H1 (cell line): ENCODE results near the gene TMEM237. TPM values are rescaled to one million over a fixed set of nuclear protein-coding genes. Genes with fewer than 3 reads are reported as not detected.

Source experiments
- CTCF ChIA-PET: fragments of 300-600 bp; sonication (Branson Sonifier 250); formaldehyde crosslinking; loops from one replicate; lab custom pipeline; 2021; ENCODE audit not compliant: partially characterized antibody; lab: Charles Lee
- POLR2A ChIA-PET: fragments of 300-600 bp; sonication (Branson Sonifier 250); formaldehyde crosslinking; loops from one replicate; lab custom pipeline; 2021; ENCODE audit warnings: inconsistent platforms; ENCODE audit not compliant: partially characterized antibody; lab: Charles Lee
- DNase-seq, 2 experiments: peaks; one replicate each; pipeline versions ENCODE4 v3.0.0 to v3.0.0-alpha.2; 2010 to 2022; ENCODE audit warnings: low spot score in 2 of 2, low read depth in 1 of 2, mixed read lengths in 1 of 2
- FAIRE-seq: peaks from 2 replicates; lab custom pipeline; 2011; peaks lifted over from hg19 to GRCh38; lab: Jason Lieb, UNC
- H2AFZ ChIP-seq: 2 replicates; pipeline ENCODE4 v1.8.1; 2012; ENCODE audit warnings: low read length, inconsistent platforms
- H2AK5ac ChIP-seq: 2 replicates; pipeline ENCODE4 v1.6.1; 2013; ENCODE audit warnings: low read depth, low read length
- H2BK120ac ChIP-seq: replicated peaks from 2 replicates; pipeline ENCODE3; 2013; ENCODE audit warnings: low read depth, low read length, inconsistent platforms
- H2BK12ac ChIP-seq: 2 replicates; pipeline ENCODE4 v1.6.1; 2013; ENCODE audit warnings: low read depth, low read length
- H2BK15ac ChIP-seq: 2 replicates; pipeline ENCODE4 v1.6.1; 2013; ENCODE audit warnings: low read length
- H2BK20ac ChIP-seq: 2 replicates; pipeline ENCODE4 v1.6.1; 2013; ENCODE audit warnings: low read length
- H2BK5ac ChIP-seq: 2 replicates; pipeline ENCODE4 v1.6.1; 2013; ENCODE audit warnings: low read depth, low read length
- H3K14ac ChIP-seq: 2 replicates; pipeline ENCODE4 v1.6.1; 2013; ENCODE audit warnings: inconsistent platforms; ENCODE audit not compliant: insufficient read length
- H3K18ac ChIP-seq: 2 replicates; pipeline ENCODE4 v1.6.1; 2013; ENCODE audit warnings: low read length; ENCODE audit errors: extremely low read depth
- H3K23ac ChIP-seq: 2 replicates; pipeline ENCODE4 v1.6.1; 2013; ENCODE audit warnings: inconsistent platforms; ENCODE audit not compliant: insufficient read length
- H3K23me2 ChIP-seq: 2 replicates; pipeline ENCODE4 v1.6.1; 2013; ENCODE audit warnings: low read depth, low read length
- H3K27ac ChIP-seq: 2 replicates; pipeline ENCODE4 v1.6.1; 2011; ENCODE audit warnings: low read depth, low read length, inconsistent platforms
- H3K27me3 ChIP-seq, 4 experiments: replicated peaks in 1 of 4; 1 replicate in 1 of 4; 2 replicates in 3 of 4; pipeline versions ENCODE4 v1.6.1 to v1.8.1; 2011 to 2013; ENCODE audit warnings: low read length in 3 of 4, mild to moderate bottlenecking in 3 of 4, inconsistent platforms in 2 of 4, mixed read lengths in 2 of 4, moderate library complexity in 1 of 4; ENCODE audit not compliant: control insufficient read depth in 3 of 4, insufficient read depth in 3 of 4; ENCODE audit errors: extremely low read depth in 1 of 4
- H3K36me3 ChIP-seq, 4 experiments: 2 replicates each; pipeline versions ENCODE4 v1.6.1 to v1.8.1; 2011 to 2013; ENCODE audit warnings: mild to moderate bottlenecking in 4 of 4, low read length in 3 of 4, moderate library complexity in 2 of 4, control low read depth in 1 of 4, inconsistent platforms in 1 of 4; ENCODE audit not compliant: insufficient read depth in 4 of 4, control insufficient read depth in 2 of 4
- H3K4ac ChIP-seq: replicated peaks from 2 replicates; pipeline ENCODE3; 2013; ENCODE audit warnings: low read length, low read depth, mixed read lengths, inconsistent platforms; ENCODE audit not compliant: insufficient read length
- H3K4me1 ChIP-seq, 4 experiments: replicated peaks in 1 of 4; 1 replicate in 1 of 4; 2 replicates in 3 of 4; pipeline versions ENCODE4 v1.6.1 to v1.8.1; 2011 to 2013; ENCODE audit warnings: low read length in 3 of 4, inconsistent platforms in 2 of 4, mixed read lengths in 1 of 4; ENCODE audit not compliant: insufficient read depth in 4 of 4, control insufficient read depth in 3 of 4
- H3K4me2 ChIP-seq, 2 experiments: 2 replicates each; pipeline versions ENCODE4 v1.6.1 to v1.8.1; 2011 to 2013; ENCODE audit warnings: low read depth in 2 of 2, low read length in 2 of 2, control low read depth in 1 of 2, inconsistent platforms in 1 of 2, mild to moderate bottlenecking in 1 of 2; ENCODE audit not compliant: insufficient read depth in 1 of 2
- H3K4me3 ChIP-seq, 4 experiments: fragments of 200-600, 300-600 bp in 1 of 4; sonication (generic), shearing (Covaris generic), sonication (Bioruptor Twin) in 1 of 4; 2 replicates each; pipeline versions ENCODE4 v1.5.1 to v1.8.1; 2011 to 2016; ENCODE audit warnings: low read length in 4 of 4, low read depth in 3 of 4, control low read depth in 2 of 4, inconsistent platforms in 2 of 4, mild to moderate bottlenecking in 2 of 4, mixed read lengths in 1 of 4, moderate library complexity in 1 of 4; ENCODE audit not compliant: insufficient read depth in 2 of 4; ENCODE audit errors: extremely low read depth in 1 of 4
- H3K56ac ChIP-seq: replicated peaks from 2 replicates; pipeline ENCODE3; 2013; ENCODE audit warnings: low read depth, mild to moderate bottlenecking, mixed read lengths, low read length, inconsistent platforms; ENCODE audit not compliant: insufficient read length
- H3K79me1 ChIP-seq: 2 replicates; pipeline ENCODE4 v1.6.1; 2013; ENCODE audit warnings: low read depth, low read length, control low read depth
- H3K79me2 ChIP-seq, 2 experiments: 2 replicates each; pipeline versions ENCODE4 v1.6.1 to v1.8.1; 2012 to 2013; ENCODE audit warnings: low read length in 2 of 2, mild to moderate bottlenecking in 2 of 2, inconsistent platforms in 1 of 2; ENCODE audit not compliant: insufficient read depth in 2 of 2, control insufficient read depth in 1 of 2
- H3K9ac ChIP-seq, 4 experiments: replicated peaks in 1 of 4; 1 replicate in 1 of 4; 2 replicates in 3 of 4; pipeline versions ENCODE4 v1.6.1 to v1.8.1; 2011 to 2013; ENCODE audit warnings: low read depth in 3 of 4, low read length in 3 of 4, control low read depth in 2 of 4, mild to moderate bottlenecking in 2 of 4, moderate library complexity in 2 of 4, inconsistent platforms in 1 of 4; ENCODE audit errors: extremely low read depth in 1 of 4
- H3K9me3 ChIP-seq, 2 experiments: 2 replicates each; pipeline versions ENCODE4 v1.6.1 to v1.8.1; 2012 to 2013; ENCODE audit warnings: mild to moderate bottlenecking in 2 of 2, moderate library complexity in 2 of 2, control low read depth in 1 of 2, inconsistent platforms in 1 of 2, low read depth in 1 of 2, low read length in 1 of 2, mixed read lengths in 1 of 2; ENCODE audit not compliant: insufficient read depth in 2 of 2
- H4K20me1 ChIP-seq, 2 experiments: replicated peaks in 1 of 2; 2 replicates each; pipeline versions ENCODE3 to v1.8.1; 2011 to 2013; ENCODE audit warnings: inconsistent platforms in 2 of 2, low read length in 2 of 2, mild to moderate bottlenecking in 1 of 2; ENCODE audit not compliant: insufficient read depth in 2 of 2, control insufficient read depth in 1 of 2
- H4K5ac ChIP-seq: 2 replicates; pipeline ENCODE4 v1.6.1; 2013; ENCODE audit warnings: low read length, low read depth, mixed read lengths, inconsistent platforms; ENCODE audit not compliant: insufficient read length
- H4K8ac ChIP-seq: 2 replicates; pipeline ENCODE4 v1.8.0; 2013; ENCODE audit warnings: mild to moderate bottlenecking, moderate library complexity, low read length, inconsistent platforms; ENCODE audit not compliant: insufficient read depth; ENCODE audit errors: extremely low read depth
- H4K91ac ChIP-seq: replicated peaks from 2 replicates; pipeline ENCODE3; 2013; ENCODE audit warnings: low read length, mixed read lengths, inconsistent platforms; ENCODE audit not compliant: insufficient read length
- ATF2 ChIP-seq: IDR thresholded peaks from 2 replicates; pipeline ENCODE4 v1.6.1; 2012; ENCODE audit warnings: low read length, inconsistent platforms
- CBX5 ChIP-seq: fragments of 300-800, 300-1000 bp; sonication (generic); IDR thresholded peaks from 2 replicates; pipeline ENCODE4 v1.7.1; 2016; ENCODE audit warnings: antibody characterized with exemption, low read length, low read depth
- CTBP2 ChIP-seq: IDR thresholded peaks from 2 replicates; pipeline ENCODE4 v1.7.0; 2011; ENCODE audit warnings: borderline replicate concordance, mild to moderate bottlenecking, moderate library complexity, mixed read lengths, low read length; ENCODE audit not compliant: insufficient read depth, insufficient read length
- KDM4A ChIP-seq: IDR thresholded peaks from one replicate; pipeline ENCODE4 v1.7.1; 2012; ENCODE audit warnings: low read depth, mild to moderate bottlenecking, moderate library complexity, low read length, inconsistent platforms; ENCODE audit not compliant: severe bottlenecking
- MAFK ChIP-seq: IDR thresholded peaks from 2 replicates; pipeline ENCODE4 v1.6.1; 2012; ENCODE audit warnings: low read depth, mild to moderate bottlenecking, improper control_type of control experiment, low read length
- RAD21 ChIP-seq, 2 experiments: IDR thresholded peaks in 1 of 2; conservative IDR thresholded peaks in 1 of 2; 2 replicates each; pipeline ENCODE4 v1.6.1; 2011; ENCODE audit warnings: low read depth in 2 of 2, low read length in 2 of 2, improper control_type of control experiment in 1 of 2, inconsistent platforms in 1 of 2, mild to moderate bottlenecking in 1 of 2, moderate library complexity in 1 of 2
- SIN3A ChIP-seq, 2 experiments: IDR thresholded peaks in 1 of 2; conservative IDR thresholded peaks in 1 of 2; 2 replicates each; pipeline ENCODE4 v1.6.1; 2011 to 2012; ENCODE audit warnings: low read length in 2 of 2, improper control_type of control experiment in 1 of 2, low read depth in 1 of 2, mild to moderate bottlenecking in 1 of 2
- SP2 ChIP-seq: IDR thresholded peaks from 2 replicates; pipeline ENCODE4 v1.6.1; 2012; ENCODE audit warnings: mild to moderate bottlenecking, low read length, inconsistent platforms
- SP4 ChIP-seq: IDR thresholded peaks from 2 replicates; pipeline ENCODE4 v1.6.1; 2012; ENCODE audit warnings: low read length, inconsistent platforms
- SUZ12 ChIP-seq: fragments of 200-600 bp; sonication (generic); IDR thresholded peaks from 2 replicates; pipeline ENCODE4 v1.6.1; 2012; ENCODE audit warnings: mild to moderate bottlenecking, inconsistent platforms, low read length, moderate library complexity, mixed read lengths
- ZNF274 ChIP-seq: IDR thresholded peaks from 2 replicates; pipeline ENCODE4 v1.7.0; 2012; ENCODE audit warnings: low read length, borderline replicate concordance; ENCODE audit errors: extremely low read depth
- WGBS, 2 experiments: shearing (Covaris generic) in 1 of 2; methylation state at CpG; one replicate each; pipeline versions ENCODE4 v1.1.6 to v1.1.7; 2013 to 2015; ENCODE audit warnings: low lambda C conversion rate in 2 of 2, mixed read lengths in 2 of 2, inconsistent platforms in 1 of 2, low coverage in 1 of 2, missing lambda C conversion rate in 1 of 2; ENCODE audit not compliant: insufficient replicate concordance in 2 of 2, insufficient coverage in 1 of 2, insufficient read length in 1 of 2; ENCODE audit errors: extremely low coverage in 1 of 2, missing lambda C conversion rate in 1 of 2; 5-methylcytosine and 5-hydroxymethylcytosine counted together
- polyA plus RNA-seq, 7 experiments: library from polyadenylated mRNA; depleted of rRNA in 3 of 7; stranded (reverse) in 5 of 7; unstranded in 2 of 7; fragments of >200 nt in 5 of 7; fragments of 200-250 nt in 2 of 7; gene quantifications; 1 replicate in 5 of 7; 2 replicates in 1 of 7; 4 replicates in 1 of 7; pipeline versions ENCODE4 v1.2.1 to v1.2.3, GENCODE V29; 2011 to 2013; ENCODE audit warnings: missing spikeins in 2 of 7, mixed read lengths in 2 of 7
- total RNA-seq: library from RNA; stranded (reverse); fragmentation: NEBNext Ultra II Directional; extraction: Animal tissue kit (Norgen Biotek cat#: 25700); gene quantifications from 2 replicates; pipeline ENCODE4 v1.2.1, GENCODE V29; 2021

Gene TMEM237
- total and polyA plus RNA-seq, 2 of the 8 experiments (the other 6 are each of a cell fraction or from before 2014, with no cell fraction given): 26.1 to 41.0 TPM

- no peak overlapping the region for H3K27ac ChIP-seq
- POLR2A ChIA-PET: interaction anchor here (1.2 kb wide), 1 partner anchor 9 kb away, joined by 3 read pairs; no protein-coding TSS in a partner anchor
- peaks cover 23 to 87% (median 62%) of the 10 kb centered on the region in 4 experiments for H3K36me3 ChIP-seq
- TF ChIP-seq ATF2 (no peak), SP4 (no peak), SP2 (no peak), MAFK (no peak), SUZ12 (no peak), RAD21 (IDR thresholded peaks at IDR 0.05 in 1 of 2, conservative IDR thresholded peaks at IDR 0.05 in 1 of 2; ENCODE audit: low read depth in 2 of 2, low read length in 2 of 2) (no peak), CBX5 (no peak), SIN3A (conservative IDR thresholded peaks at IDR 0.05 in 1 of 2, IDR thresholded peaks at IDR 0.05 in 1 of 2; ENCODE audit: low read depth in 1 of 2, low read length in 2 of 2) (no peak), ZNF274 (no peak), CTBP2 (no peak), KDM4A (no peak)
Measured at GRCh38 chr2:201633661-201634249, 9.5 kb downstream of the TMEM237 start.

More at GRCh38 chr2:201633661-201634249, 9.5 kb downstream of the TMEM237 start:
- Histone ChIP-seq H2AFZ (no peak overlapping the region), H3K9me3 (no peaks in the 10 kb centered on the region), H2AK5ac (no peak overlapping the region), H3K4me3 (no peak overlapping the region), H3K14ac (no peak overlapping the region), H3K4ac (no peak overlapping the region), H2BK5ac (no peak overlapping the region), H2BK12ac (no peak overlapping the region), H3K27me3 (no peaks in the 10 kb centered on the region), H3K23ac (no peak overlapping the region), H2BK20ac (no peak overlapping the region), H3K79me2 (no peaks in the 10 kb centered on the region), H2BK120ac (no peak overlapping the region), H3K79me1 (no peaks in the 10 kb centered on the region), H4K91ac (no peak overlapping the region), H4K20me1 (no peaks in the 10 kb centered on the region), H3K4me1 (no peaks in the 10 kb centered on the region), H3K18ac (no peak overlapping the region), H3K4me2 (no peak overlapping the region), H4K8ac (no peak overlapping the region), H4K5ac (no peak overlapping the region), H2BK15ac (no peak overlapping the region), H3K9ac (no peak overlapping the region), H3K56ac (no peak overlapping the region), H3K23me2 (no peaks in the 10 kb centered on the region)
- no peak for FAIRE-seq
- no peak for DNase-seq
- WGBS, 2 experiments: 89% methylated on average over 4 of the region's 4 CpGs; no CpG with 5 or more reads in 1 of the 2 experiments
- CTCF ChIA-PET: no interaction called here
